ENCODE measurements around the gene SALL4. TPM values are rescaled to one million over a fixed set of nuclear protein-coding genes. Genes with fewer than 3 reads are reported as not detected.
"Not testable (repeated sequence)": the region's sequence is repeated elsewhere in the genome, so short reads cannot be mapped to it uniquely, and the experiment has no call there.

Gene SALL4
- total and polyA plus RNA-seq, 5 experiments from 2014 or later: 0.03 TPM; not detected in 4

DNA sequence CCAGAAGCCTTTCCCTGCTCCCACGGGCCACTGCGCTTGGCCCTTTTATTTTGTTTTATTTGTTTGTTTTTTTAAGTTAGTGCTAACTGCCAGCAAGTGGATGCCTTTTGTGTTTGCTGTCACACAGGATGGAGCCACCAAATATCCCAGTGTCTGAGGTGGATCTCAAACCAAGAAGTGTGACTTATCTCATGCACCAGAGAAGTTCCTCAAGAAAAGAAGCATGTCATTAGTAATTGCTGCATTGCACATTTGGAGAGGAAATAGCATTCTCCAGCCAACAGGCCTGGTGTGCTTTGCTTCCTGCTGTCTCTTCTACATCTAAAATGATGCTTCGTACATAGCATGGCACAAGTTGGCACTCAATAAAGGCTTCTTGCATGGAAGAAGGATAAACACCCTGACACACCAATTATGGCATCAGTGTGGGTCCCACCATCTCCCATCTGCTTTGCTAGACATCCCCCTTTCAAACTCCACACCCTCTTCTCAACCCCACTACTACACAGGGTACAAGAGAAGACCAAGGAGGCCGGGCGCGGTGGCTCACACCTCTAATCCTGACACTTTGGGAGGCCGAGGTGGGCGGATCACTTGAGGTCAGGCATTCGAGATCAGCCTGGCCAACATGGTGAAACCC is 32.2 kb downstream of the SALL4 start:
- H3K27me3 Mint-ChIP-seq: peaks cover 16 to 42% (median 26%) of the 10 kb centered on the region in 5 donors
- H3K4me1 Mint-ChIP-seq: peaks cover 7 to 13% (median 10%) of the 10 kb centered on the region in 4 donors
- peak overlapping the region in 1 of 10 donors; percentile 83 for H3K27ac Mint-ChIP-seq
- POLR2A ChIA-PET: no interaction called here
- H3K9me3 Mint-ChIP-seq: peaks cover 0 to 2% (median 0%) of the 10 kb centered on the region in 9 donors
- DNase-seq (no peak), ATAC-seq (no peak)
- H3K36me3 Mint-ChIP-seq: peaks cover 0 to 5% (median 5%) of the 10 kb centered on the region in 3 donors
- peak overlapping the region in 6 of 10 donors; percentile 7 to 85 (median 39) for H3K4me3 Mint-ChIP-seq

DNA sequence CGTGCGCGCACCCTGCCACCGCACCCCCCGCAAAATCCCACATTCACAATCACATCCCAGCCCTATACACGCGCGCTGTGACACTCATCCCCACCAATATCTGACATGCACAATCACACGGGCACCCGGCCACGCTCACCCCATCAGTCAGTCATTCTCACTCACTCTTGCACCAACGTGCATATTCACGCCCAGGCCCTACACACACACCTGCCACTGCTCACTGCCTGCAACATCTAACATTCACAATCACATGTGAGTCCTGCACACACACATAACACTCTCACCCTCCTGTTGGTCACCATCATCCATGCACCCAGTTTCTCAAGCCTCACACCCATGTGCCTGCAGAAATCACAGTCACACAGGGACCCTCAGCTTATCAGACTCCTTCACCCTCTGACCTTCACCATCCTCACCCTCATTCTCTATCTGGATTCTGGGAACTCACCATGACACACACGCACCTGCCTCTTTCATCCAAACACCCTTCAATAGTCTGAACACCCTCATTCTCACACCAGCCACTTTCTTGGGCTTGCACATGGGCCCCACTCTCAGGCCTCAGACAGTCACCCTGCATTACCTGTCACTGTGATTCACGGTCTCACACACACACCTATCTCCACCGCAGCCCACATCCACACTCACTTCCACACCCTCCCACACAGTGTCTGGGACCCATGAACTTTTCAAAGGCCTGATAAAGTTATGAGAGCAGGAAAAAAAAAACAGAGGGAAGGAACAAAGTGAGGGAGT is 33.4 kb downstream of the SALL4 start:
- Mint-ChIP-seq H3K9me3 (peaks cover 0 to 2% (median 0%) of the 10 kb centered on the region in 9 donors), H3K4me3 (peak overlapping the region; percentile 46 to 87 (median 72)), H3K27ac (peak overlapping the region in 2 of 10 donors; percentile 20 to 23), H3K4me1 (peaks cover 7 to 13% (median 10%) of the 10 kb centered on the region in 4 donors), H3K27me3 (peaks cover 17 to 44% (median 28%) of the 10 kb centered on the region in 5 donors), H3K36me3 (peaks cover 0 to 5% (median 5%) of the 10 kb centered on the region in 3 donors)
- POLR2A ChIA-PET: no interaction called here
- DNase-seq (no peak), ATAC-seq (no peak)

GRCh38 chr20:51767867-51768758 is 34.2 kb downstream of the SALL4 start, which contains the start of gene ATP9A:
Gene ATP9A (minus strand): TSS chr20:51768390. CDS start chr20:51768369, 21 bp downstream.
- Mint-ChIP-seq H3K36me3 (peaks cover 0 to 5% (median 5%) of the 10 kb centered on the region in 3 donors), H3K27me3 (peaks cover 20 to 42% (median 31%) of the 10 kb centered on the region in 5 donors), H3K4me3 (peak within 1 kb of the TSS; percentile 46 to 87 (median 72)), H3K9me3 (peaks cover 0 to 2% (median 0%) of the 10 kb centered on the region in 9 donors), H3K4me1 (peaks cover 7 to 13% (median 10%) of the 10 kb centered on the region in 4 donors), H3K27ac (peak within 1 kb of the TSS in 2 of 10 donors; percentile 20 to 23)
- ATAC-seq (no peak), DNase-seq (no peak)
- POLR2A ChIA-PET: no interaction called here

DNA sequence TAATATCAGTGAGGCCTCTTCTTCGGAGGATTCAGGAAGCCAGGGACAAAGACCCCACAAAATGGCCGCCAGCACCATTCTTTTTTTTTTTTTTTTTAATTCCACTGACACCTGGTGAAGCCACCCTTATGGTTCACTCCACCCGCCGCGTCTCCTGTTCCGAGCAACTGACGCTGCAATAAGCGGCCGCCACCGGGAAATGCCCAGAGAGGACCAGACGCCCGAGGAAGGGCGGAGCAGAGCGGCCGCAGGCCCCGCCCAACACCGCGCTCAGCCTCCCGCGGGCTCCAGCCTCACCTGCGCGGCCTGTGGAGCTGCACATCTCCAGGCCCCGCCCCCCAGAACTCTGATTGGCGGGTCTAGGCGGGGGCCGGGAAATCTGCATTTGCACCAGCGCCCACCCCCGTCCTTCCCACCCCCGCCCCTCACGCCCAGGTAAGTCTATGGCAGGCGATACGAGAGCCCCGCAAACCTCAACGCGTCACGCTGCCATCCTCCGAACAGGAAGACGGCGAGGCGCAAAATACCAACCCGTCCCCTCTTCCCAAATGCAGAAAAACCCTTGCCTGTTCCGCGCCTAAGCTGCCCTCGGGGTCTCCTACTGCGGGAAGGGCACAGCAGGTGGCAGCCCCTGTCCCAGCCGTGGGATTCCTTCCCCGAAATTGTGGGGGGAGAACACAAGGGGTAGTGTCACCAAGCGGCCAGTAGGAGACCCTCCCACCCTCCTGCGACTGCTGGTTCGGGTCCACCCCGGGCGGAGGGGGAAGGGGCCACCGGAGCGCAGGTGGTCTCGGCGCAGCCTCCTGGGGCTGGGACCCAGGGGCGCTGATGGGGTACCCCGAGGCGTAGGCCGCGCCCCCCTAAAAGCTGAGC is 35.1 kb downstream of the SALL4 start:
- peaks cover 0 to 2% (median 0%) of the 10 kb centered on the region in 9 donors for H3K9me3 Mint-ChIP-seq

DNA sequence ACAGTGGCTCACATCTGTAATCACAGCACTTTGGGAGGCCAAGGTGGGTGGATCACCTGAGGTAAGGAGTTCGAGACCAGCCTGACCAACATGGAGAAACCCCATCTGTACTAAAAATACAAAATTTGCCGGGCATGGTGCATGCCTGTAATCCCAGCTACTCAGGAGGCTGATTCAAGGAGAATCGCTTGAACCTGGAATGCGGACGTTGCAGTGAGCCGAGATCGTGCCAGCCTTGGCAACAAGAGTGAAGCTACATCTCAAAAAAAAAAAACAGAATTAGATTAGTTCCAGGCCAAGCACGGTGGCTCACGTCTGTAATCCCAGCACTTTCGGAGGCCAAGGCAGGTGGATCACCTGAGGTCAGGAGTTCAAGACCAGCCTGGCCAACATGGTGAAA is 36.9 kb downstream of the SALL4 start:
- H3K27ac Mint-ChIP-seq, ATAC-seq, H3K4me3 Mint-ChIP-seq, H3K9me3 Mint-ChIP-seq, H3K36me3 Mint-ChIP-seq, DNase-seq, POLR2A ChIA-PET: not testable (repeated sequence)
- Mint-ChIP-seq H3K27me3 (peaks cover 16 to 34% (median 23%) of the 10 kb centered on the region in 5 donors), H3K4me1 (peaks cover 7 to 13% (median 10%) of the 10 kb centered on the region in 4 donors)

More for the DNA sequence above, 35.1 kb downstream of the SALL4 start:
- Mint-ChIP-seq H3K27me3 (peaks cover 19 to 36% (median 28%) of the 10 kb centered on the region in 5 donors), H3K4me3 (peak overlapping the region in 8 of 10 donors; percentile 26 to 71 (median 42)), H3K36me3 (peaks cover 0 to 5% (median 5%) of the 10 kb centered on the region in 3 donors), H3K27ac (no peak overlapping the region), H3K4me1 (peaks cover 7 to 13% (median 10%) of the 10 kb centered on the region in 4 donors)
- POLR2A ChIA-PET: no interaction called here
- ATAC-seq (peak; percentile 41 to 49), DNase-seq (no peak)

- POLR2A ChIA-PET: no interaction called here
- Mint-ChIP-seq H3K4me1 (peaks cover 5 to 11% (median 6%) of the 10 kb centered on the region in 4 donors), H3K27me3 (peaks cover 9 to 23% (median 13%) of the 10 kb centered on the region in 5 donors), H3K36me3 (peaks cover 0 to 5% (median 5%) of the 10 kb centered on the region in 3 donors), H3K27ac (no peak overlapping the region), H3K4me3 (no peak overlapping the region), H3K9me3 (no peaks in the 10 kb centered on the region)
- ATAC-seq (no peak), DNase-seq (no peak)
Measured at GRCh38 chr20:51763965-51764602, 38.2 kb downstream of the SALL4 start.

- no peak for DNase-seq
- no peak for ATAC-seq
- Mint-ChIP-seq H3K4me1 (no peaks in the 10 kb centered on the region), H3K27ac (no peak overlapping the region), H3K36me3 (no peaks in the 10 kb centered on the region), H3K27me3 (peaks cover 0 to 10% (median 6%) of the 10 kb centered on the region in 5 donors), H3K4me3 (no peak overlapping the region), H3K9me3 (no peaks in the 10 kb centered on the region)
- POLR2A ChIA-PET: no interaction called here
Measured at GRCh38 chr20:51760905-51761546, 41.3 kb downstream of the SALL4 start.

GRCh38 chr20:51759769-51760510 is 42.4 kb downstream of the SALL4 start:
- DNase-seq (no peak), ATAC-seq (no peak)
- no peak overlapping the region for H3K27ac Mint-ChIP-seq
- peaks cover 0 to 6% (median 2%) of the 10 kb centered on the region in 5 donors for H3K27me3 Mint-ChIP-seq
- no peak overlapping the region for H3K4me3 Mint-ChIP-seq
- no peaks in the 10 kb centered on the region for H3K9me3 Mint-ChIP-seq
- POLR2A ChIA-PET: no interaction called here
- H3K4me1 Mint-ChIP-seq: no peaks in the 10 kb centered on the region
- H3K36me3 Mint-ChIP-seq: no peaks in the 10 kb centered on the region

GRCh38 chr20:51758978-51759544 is 43.3 kb downstream of the SALL4 start:
- no peaks in the 10 kb centered on the region for H3K9me3 Mint-ChIP-seq
- no peaks in the 10 kb centered on the region for H3K36me3 Mint-ChIP-seq
- H3K27me3 Mint-ChIP-seq: peaks cover 0 to 6% (median 2%) of the 10 kb centered on the region in 5 donors
- ATAC-seq (no peak), DNase-seq (no peak)
- H3K4me3 Mint-ChIP-seq: no peak overlapping the region
- POLR2A ChIA-PET: no interaction called here
- peak overlapping the region in 1 of 10 donors; percentile 29 for H3K27ac Mint-ChIP-seq
- H3K4me1 Mint-ChIP-seq: no peaks in the 10 kb centered on the region

DNA sequence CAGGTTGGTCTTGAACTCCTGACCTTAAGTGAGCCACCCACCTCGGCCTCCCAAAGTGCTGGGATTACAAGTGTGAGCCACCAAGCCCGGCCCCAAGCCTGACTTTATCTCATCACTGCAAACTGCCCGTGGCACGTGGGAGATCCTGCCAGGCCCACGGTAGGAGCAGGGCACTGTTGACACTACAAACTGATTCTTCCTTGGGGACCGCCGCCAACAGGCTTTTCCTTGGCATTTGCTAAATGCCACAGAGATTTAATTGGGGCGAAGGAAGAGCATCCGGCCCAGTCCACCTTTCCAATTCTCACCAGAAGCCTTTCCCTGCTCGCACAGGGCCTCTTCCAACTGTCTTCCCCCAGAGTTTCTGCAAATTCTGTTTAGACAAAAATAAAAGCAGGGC is 45.1 kb downstream of the SALL4 start:
- Mint-ChIP-seq H3K27ac (no peak overlapping the region), H3K36me3 (no peaks in the 10 kb centered on the region)

More for the DNA sequence above, 45.1 kb downstream of the SALL4 start:
- POLR2A ChIA-PET: no interaction called here
- ATAC-seq: no peak
- peaks cover 0 to 3% (median 0%) of the 10 kb centered on the region in 5 donors for H3K27me3 Mint-ChIP-seq
- H3K9me3 Mint-ChIP-seq: no peaks in the 10 kb centered on the region
- H3K4me3 Mint-ChIP-seq: no peak overlapping the region
- H3K4me1 Mint-ChIP-seq: no peaks in the 10 kb centered on the region
- DNase-seq: no peak
